Neural cell (in vitro differentiated cells): ENCODE measurements around the gene AP3D1. TPM values are rescaled to one million over a fixed set of nuclear protein-coding genes. Genes with fewer than 3 reads are reported as not detected.

Source experiments
- H2AFZ ChIP-seq: fragments of 200-600, 300-800 bp; sonication (generic), shearing (Covaris generic); 2 replicates; pipeline ENCODE4 v1.6.0; 2014; ENCODE audit warnings: low read depth, mild to moderate bottlenecking, antibody characterized with exemption, low read length, moderate library complexity
- H3F3A ChIP-seq: fragments of 200-600 bp; shearing (Covaris generic); 2 replicates; pipeline ENCODE4 v1.6.1; 2016; ENCODE audit warnings: mild to moderate bottlenecking, moderate library complexity, mixed read lengths, antibody characterized with exemption, low read length; ENCODE audit not compliant: insufficient read depth, poor library complexity, severe bottlenecking
- H3K27ac ChIP-seq: fragments of 200-600, 300-800 bp; sonication (generic), shearing (Covaris generic); 2 replicates; pipeline ENCODE4 v1.5.1; 2014; ENCODE audit warnings: mild to moderate bottlenecking, low read length, moderate library complexity
- H3K27me3 ChIP-seq: fragments of 300-800, 200-600 bp; sonication (generic), shearing (Covaris generic); 2 replicates; pipeline ENCODE4 v1.6.0; 2014; ENCODE audit warnings: mild to moderate bottlenecking, low read depth, low read length, moderate library complexity; ENCODE audit not compliant: insufficient read depth
- H3K36me3 ChIP-seq: fragments of 300-800, 200-600 bp; sonication (generic), shearing (Covaris generic); 2 replicates; pipeline ENCODE4 v1.5.1; 2014; ENCODE audit warnings: mild to moderate bottlenecking, antibody characterized with exemption, low read length, moderate library complexity; ENCODE audit not compliant: insufficient read depth
- H3K4me2 ChIP-seq: fragments of 300-800, 200-600 bp; sonication (generic), shearing (Covaris generic); 2 replicates; pipeline ENCODE4 v1.6.0; 2014; ENCODE audit warnings: mild to moderate bottlenecking, low read length
- H3K4me3 ChIP-seq: fragments of 300-800, 200-600 bp; sonication (generic), shearing (Covaris generic); 2 replicates; pipeline ENCODE4 v1.5.1; 2014; ENCODE audit warnings: mild to moderate bottlenecking, low read length, moderate library complexity
- H3K79me2 ChIP-seq: fragments of 200-600 bp; shearing (Covaris generic); replicated peaks from 2 replicates; pipeline ENCODE4 v1.6.0; 2014; ENCODE audit warnings: mild to moderate bottlenecking, low read length, moderate library complexity; ENCODE audit not compliant: insufficient read depth
- H3K9ac ChIP-seq: fragments of 300-800, 200-600 bp; sonication (generic), shearing (Covaris generic); 2 replicates; pipeline ENCODE4 v1.6.1; 2016; ENCODE audit warnings: mild to moderate bottlenecking, low read length, mixed read lengths
- H3K9me2 ChIP-seq: fragments of 200-600 bp; shearing (Covaris generic); 2 replicates; pipeline ENCODE4 v1.6.1; 2016; ENCODE audit warnings: mild to moderate bottlenecking, low read length, mixed read lengths; ENCODE audit not compliant: insufficient read depth
- H3K9me3 ChIP-seq: fragments of 200-600, 300-800 bp; sonication (generic), shearing (Covaris generic); 2 replicates; pipeline ENCODE4 v1.6.1; 2016; ENCODE audit warnings: mild to moderate bottlenecking, mixed run types, low read length, moderate library complexity, mixed read lengths
- H4K20me1 ChIP-seq: fragments of 200-600 bp; shearing (Covaris generic); 2 replicates; pipeline ENCODE4 v1.6.1; 2016; ENCODE audit warnings: mild to moderate bottlenecking, mixed run types; ENCODE audit not compliant: insufficient read depth
- CTCF ChIP-seq: fragments of 450-650 bp; IDR thresholded peaks from 2 replicates; pipeline ENCODE4 v1.5.1; 2014; ENCODE audit warnings: antibody characterized with exemption, mild to moderate bottlenecking, moderate library complexity; ENCODE audit not compliant: poor library complexity, severe bottlenecking
- EP300 ChIP-seq: fragments of 450-650 bp; conservative IDR thresholded peaks from 2 replicates; pipeline ENCODE4 v1.6.1; 2014; ENCODE audit warnings: antibody characterized with exemption, mild to moderate bottlenecking, moderate library complexity; ENCODE audit not compliant: poor library complexity, severe bottlenecking
- MXI1 ChIP-seq: fragments of 450-650 bp; conservative IDR thresholded peaks from 2 replicates; pipeline ENCODE4 v1.6.1; 2014; ENCODE audit warnings: antibody characterized with exemption, mild to moderate bottlenecking; ENCODE audit not compliant: poor library complexity, severe bottlenecking
- POLR2AphosphoS5 ChIP-seq: IDR thresholded peaks from 2 replicates; pipeline ENCODE4 v1.6.1; 2012
- RAD21 ChIP-seq: fragments of 450-650 bp; conservative IDR thresholded peaks from 2 replicates; pipeline ENCODE4 v1.6.1; 2014; ENCODE audit warnings: antibody characterized with exemption, mild to moderate bottlenecking, moderate library complexity
- REST ChIP-seq: IDR thresholded peaks from 2 replicates; pipeline ENCODE4 v1.6.1; 2012; ENCODE audit warnings: borderline replicate concordance
- SMC3 ChIP-seq: fragments of 450-650 bp; conservative IDR thresholded peaks from 2 replicates; pipeline ENCODE4 v1.6.1; 2014; ENCODE audit warnings: antibody characterized with exemption, mild to moderate bottlenecking, moderate library complexity; ENCODE audit not compliant: poor library complexity
- TAF1 ChIP-seq: IDR thresholded peaks from 2 replicates; pipeline ENCODE4 v1.6.1; 2012; ENCODE audit warnings: low read depth
- polyA plus RNA-seq: library from polyadenylated mRNA; depleted of rRNA; stranded (reverse); fragments of >200 nt; gene quantifications from 2 replicates; pipeline ENCODE4 v1.2.3, GENCODE V29; 2014

The AP3D1 gene
- polyA plus RNA-seq, 1 donor from 2014 or later, result 60.7 TPM

- no peaks in the 10 kb centered on the region for H3K36me3 ChIP-seq
- H3K9me2 ChIP-seq, result no peaks in the 10 kb centered on the region
- H3K4me3 ChIP-seq, result no peak overlapping the region
- no peaks in the 10 kb centered on the region for H3K79me2 ChIP-seq
- H3K27ac ChIP-seq, result no peak overlapping the region
- no peaks in the 10 kb centered on the region for H3K9me3 ChIP-seq
- no peak overlapping the region for H3K9ac ChIP-seq
- H2AFZ ChIP-seq, result no peak overlapping the region
- TF ChIP-seq TAF1 (no peak), REST (no peak), RAD21 (no peak), CTCF (no peak), POLR2AphosphoS5 (no peak), EP300 (no peak), MXI1 (no peak), SMC3 (no peak)
- H3K4me2 ChIP-seq, result no peak overlapping the region
- H3F3A ChIP-seq, result no peaks in the 10 kb centered on the region
- H3K27me3 ChIP-seq, result no peaks in the 10 kb centered on the region
- H4K20me1 ChIP-seq, result no peaks in the 10 kb centered on the region
These were observed 86.4 kb downstream of the AP3D1 start for GRCh38 chr19:2064788-2065524.

DNA sequence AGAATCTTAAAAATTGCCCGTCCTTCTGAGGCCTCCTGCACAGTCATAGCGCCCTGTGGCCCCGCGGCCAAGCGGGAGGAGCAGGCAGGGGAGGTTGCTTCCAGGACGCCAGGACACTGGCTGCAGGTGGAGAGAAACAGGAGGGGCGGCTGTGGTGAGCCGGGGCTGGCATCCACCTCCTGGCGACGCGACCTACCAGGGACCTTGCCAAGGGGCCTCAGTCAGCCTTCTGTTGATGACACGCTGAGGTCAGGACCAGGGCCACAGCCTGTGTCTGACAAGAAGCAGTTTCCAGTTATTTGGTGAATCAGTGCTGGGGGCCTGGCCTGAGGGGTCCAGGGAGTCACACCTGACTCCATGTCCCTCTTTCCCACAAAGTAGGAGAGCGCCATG lies 87.0 kb downstream of the AP3D1 start:
- Histone ChIP-seq H3K79me2 (no peaks in the 10 kb centered on the region), H2AFZ (no peak overlapping the region), H3K9me3 (no peaks in the 10 kb centered on the region), H3K9ac (no peak overlapping the region), H3K36me3 (no peaks in the 10 kb centered on the region), H3K4me3 (no peak overlapping the region), H3F3A (no peaks in the 10 kb centered on the region), H3K27ac (no peak overlapping the region), H3K4me2 (no peak overlapping the region), H3K27me3 (no peaks in the 10 kb centered on the region), H4K20me1 (no peaks in the 10 kb centered on the region), H3K9me2 (no peaks in the 10 kb centered on the region)
- TF ChIP-seq POLR2AphosphoS5, result no peak
- no peak for TF ChIP-seq RAD21
- TF ChIP-seq EP300, result no peak
- no peak for TF ChIP-seq MXI1
- no peak for TF ChIP-seq SMC3
- TF ChIP-seq TAF1, result no peak
